Kidney (tissue), 14 donors: ENCODE results near the gene ELF5. TPM values are rescaled to one million over a fixed set of nuclear protein-coding genes. Genes with fewer than 3 reads are reported as not detected.

Experiments used
- DNase-seq, 5 donors: peaks; one replicate each; pipeline ENCODE4 v3.0.0-alpha.2; 2013 to 2020
- FAIRE-seq: peaks from 2 replicates; lab custom pipeline; 2012; peaks lifted over from hg19 to GRCh38; lab: Jason Lieb, UNC
- H3K27ac ChIP-seq, 2 donors: one replicate each; pipeline ENCODE4 v1.7.0; 2013; ENCODE audit warnings: low read depth in 2 of 2, low read length in 2 of 2, inconsistent platforms in 1 of 2
- H3K27me3 ChIP-seq: one replicate; pipeline ENCODE4 v1.7.1; 2013; ENCODE audit warnings: low read length, inconsistent platforms; ENCODE audit not compliant: control insufficient read depth, insufficient read depth
- H3K36me3 ChIP-seq, 3 donors: one replicate each; pipeline versions ENCODE4 v1.7.0 to v1.7.1; 2013; ENCODE audit warnings: low read length in 3 of 3, control low read depth in 1 of 3, inconsistent platforms in 1 of 3; ENCODE audit not compliant: insufficient read depth in 3 of 3, control insufficient read depth in 2 of 3
- H3K4me1 ChIP-seq, 3 donors: one replicate each; pipeline versions ENCODE4 v1.7.0 to v1.7.1; 2013; ENCODE audit warnings: low read length in 3 of 3, inconsistent platforms in 1 of 3, low read depth in 1 of 3; ENCODE audit not compliant: control insufficient read depth in 2 of 3, insufficient read depth in 2 of 3
- H3K4me3 ChIP-seq, 3 donors: one replicate each; pipeline versions ENCODE4 v1.7.0 to v1.8.1; 2013; ENCODE audit warnings: low read length in 3 of 3, control low read depth in 1 of 3, inconsistent platforms in 1 of 3
- H3K9ac ChIP-seq, 3 donors: one replicate each; pipeline versions ENCODE4 v1.7.0 to v1.7.1; 2013; ENCODE audit warnings: low read length in 3 of 3, control low read depth in 1 of 3, inconsistent platforms in 1 of 3
- H3K9me3 ChIP-seq, 3 donors: one replicate each; pipeline versions ENCODE4 v1.7.0 to v1.7.1; 2013; ENCODE audit warnings: low read length in 3 of 3, control low read depth in 1 of 3, inconsistent platforms in 1 of 3; ENCODE audit not compliant: control insufficient read depth in 2 of 3, insufficient read depth in 1 of 3
- intact Hi-C: fragments of 100-400 bp; cut with DNase I; formaldehyde crosslinking; loops from one replicate; pipeline ENCODE4 v1.11.1; 2022
- polyA plus RNA-seq: library from polyadenylated mRNA; stranded (reverse); fragments of 350-450 nt; fragmentation: Illumina TruSeq; extraction: RNeasy Lipid Tissue Mini Kit (QIAGEN cat#74804); gene quantifications from one replicate; pipeline ENCODE4 v1.2.3, GENCODE V29; 2014; ENCODE audit warnings: low read depth, low replicate concordance; ENCODE audit not compliant: insufficient read depth
- total RNA-seq: library from RNA; stranded (reverse); fragmentation: NEBNext Ultra II Directional; extraction: Animal tissue kit (Norgen Biotek cat#: 25700); gene quantifications from one replicate; pipeline ENCODE4 v1.2.1, GENCODE V29; 2021
- TF ChIP-seq, protein P1 (sequence below): IDR thresholded peaks from 3 replicates; pipeline ENCODE4 v1.5.1; 2012; ENCODE audit warnings: mild to moderate bottlenecking, moderate library complexity, borderline replicate concordance; ENCODE audit not compliant: insufficient read depth; ENCODE audit errors: extremely low read depth
- donor health status: control.
- donor health status: control.
- donor health status: control.
- donor health status: control.
- donor health status: control.
- donor health status: DM: yes; HTN: yes; CAD: no.
- donor health status: Normal renal cell carcinoma (clear cell type).

ELF5 gene
- total and polyA plus RNA-seq, 2 donors from 2014 or later = 0.94 to 18.9 TPM

DNA sequence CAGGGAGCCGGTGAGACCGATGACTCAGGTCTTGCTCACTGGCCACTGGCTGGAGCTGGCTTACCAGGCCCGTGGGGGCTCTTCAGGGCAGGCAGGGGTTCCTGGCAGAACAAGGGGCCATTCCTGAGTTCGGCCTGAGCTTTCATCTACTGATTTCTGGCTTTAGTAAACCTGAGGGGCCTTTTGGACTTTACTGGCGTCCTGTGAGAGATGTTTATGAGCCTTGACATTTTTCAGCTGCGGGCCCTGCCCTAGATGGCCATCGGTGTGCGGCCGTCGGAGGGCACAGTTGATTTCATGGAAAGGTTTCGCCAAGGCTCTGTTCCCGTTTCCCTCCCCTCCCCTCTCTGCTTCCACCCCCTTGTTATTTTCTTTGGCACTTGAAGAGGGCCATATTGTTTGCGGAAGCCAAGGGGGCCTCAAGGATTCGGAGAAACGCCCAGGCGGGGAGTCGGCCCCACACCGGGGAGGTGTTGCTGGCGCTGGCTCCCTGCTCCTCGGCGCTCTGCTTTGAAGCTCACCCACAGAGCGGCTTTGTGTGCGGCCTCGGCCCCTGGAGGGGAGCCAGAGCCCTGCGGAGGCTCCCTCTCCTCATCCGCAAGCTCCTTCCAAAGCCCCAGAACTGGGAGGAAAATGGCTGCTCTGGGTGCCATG lies 17.7 kb downstream of the ELF5 start:
- intact Hi-C loops = no loop called here
- H3K9me3 ChIP-seq = no peaks in the 10 kb centered on the region
- DNase-seq (peak in 2 of 5 donors; percentile 16 to 39), FAIRE-seq (no peak)
- no peaks in the 10 kb centered on the region for H3K36me3 ChIP-seq
- H3K27me3 ChIP-seq = no peaks in the 10 kb centered on the region
- H3K27ac ChIP-seq = no peak overlapping the region
- H3K9ac ChIP-seq = no peak overlapping the region
- TF ChIP-seq, protein P1, sequence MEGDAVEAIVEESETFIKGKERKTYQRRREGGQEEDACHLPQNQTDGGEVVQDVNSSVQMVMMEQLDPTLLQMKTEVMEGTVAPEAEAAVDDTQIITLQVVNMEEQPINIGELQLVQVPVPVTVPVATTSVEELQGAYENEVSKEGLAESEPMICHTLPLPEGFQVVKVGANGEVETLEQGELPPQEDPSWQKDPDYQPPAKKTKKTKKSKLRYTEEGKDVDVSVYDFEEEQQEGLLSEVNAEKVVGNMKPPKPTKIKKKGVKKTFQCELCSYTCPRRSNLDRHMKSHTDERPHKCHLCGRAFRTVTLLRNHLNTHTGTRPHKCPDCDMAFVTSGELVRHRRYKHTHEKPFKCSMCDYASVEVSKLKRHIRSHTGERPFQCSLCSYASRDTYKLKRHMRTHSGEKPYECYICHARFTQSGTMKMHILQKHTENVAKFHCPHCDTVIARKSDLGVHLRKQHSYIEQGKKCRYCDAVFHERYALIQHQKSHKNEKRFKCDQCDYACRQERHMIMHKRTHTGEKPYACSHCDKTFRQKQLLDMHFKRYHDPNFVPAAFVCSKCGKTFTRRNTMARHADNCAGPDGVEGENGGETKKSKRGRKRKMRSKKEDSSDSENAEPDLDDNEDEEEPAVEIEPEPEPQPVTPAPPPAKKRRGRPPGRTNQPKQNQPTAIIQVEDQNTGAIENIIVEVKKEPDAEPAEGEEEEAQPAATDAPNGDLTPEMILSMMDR = no peak
- no peaks in the 10 kb centered on the region for H3K4me1 ChIP-seq
- no peak overlapping the region for H3K4me3 ChIP-seq

DNA sequence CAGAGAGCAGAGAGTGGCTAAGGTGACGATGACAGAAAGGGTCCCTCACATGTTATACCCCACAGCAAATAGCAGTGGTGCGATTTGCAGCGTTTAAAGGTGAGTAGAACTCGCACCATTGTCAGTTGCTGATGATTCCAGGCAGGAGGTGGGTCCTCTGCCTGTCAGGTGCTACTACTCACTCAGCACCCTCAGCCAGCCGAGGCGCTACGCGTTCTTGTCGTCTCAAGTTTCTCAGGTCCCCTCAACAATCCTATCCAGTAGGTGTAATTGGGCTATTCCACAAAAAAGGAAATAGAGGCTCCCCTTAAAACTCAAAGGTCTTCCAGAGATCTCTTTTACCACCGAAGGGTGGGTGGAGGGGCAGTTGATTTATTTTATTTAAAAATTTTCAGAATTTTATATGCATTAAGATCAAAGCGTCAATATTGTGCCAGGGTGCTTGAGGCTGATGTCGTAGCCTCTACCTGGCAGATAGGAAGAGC lies 18.3 kb downstream of the ELF5 start:
- no peak overlapping the region for H3K9ac ChIP-seq
- no peaks in the 10 kb centered on the region for H3K4me1 ChIP-seq
- H3K27ac ChIP-seq = no peak overlapping the region
- FAIRE-seq (no peak), DNase-seq (no peak)
- no peak overlapping the region for H3K4me3 ChIP-seq
- H3K9me3 ChIP-seq = no peaks in the 10 kb centered on the region
- intact Hi-C loops = no loop called here
- TF ChIP-seq, protein P1 = no peak
- no peaks in the 10 kb centered on the region for H3K36me3 ChIP-seq
- H3K27me3 ChIP-seq = no peaks in the 10 kb centered on the region

DNA sequence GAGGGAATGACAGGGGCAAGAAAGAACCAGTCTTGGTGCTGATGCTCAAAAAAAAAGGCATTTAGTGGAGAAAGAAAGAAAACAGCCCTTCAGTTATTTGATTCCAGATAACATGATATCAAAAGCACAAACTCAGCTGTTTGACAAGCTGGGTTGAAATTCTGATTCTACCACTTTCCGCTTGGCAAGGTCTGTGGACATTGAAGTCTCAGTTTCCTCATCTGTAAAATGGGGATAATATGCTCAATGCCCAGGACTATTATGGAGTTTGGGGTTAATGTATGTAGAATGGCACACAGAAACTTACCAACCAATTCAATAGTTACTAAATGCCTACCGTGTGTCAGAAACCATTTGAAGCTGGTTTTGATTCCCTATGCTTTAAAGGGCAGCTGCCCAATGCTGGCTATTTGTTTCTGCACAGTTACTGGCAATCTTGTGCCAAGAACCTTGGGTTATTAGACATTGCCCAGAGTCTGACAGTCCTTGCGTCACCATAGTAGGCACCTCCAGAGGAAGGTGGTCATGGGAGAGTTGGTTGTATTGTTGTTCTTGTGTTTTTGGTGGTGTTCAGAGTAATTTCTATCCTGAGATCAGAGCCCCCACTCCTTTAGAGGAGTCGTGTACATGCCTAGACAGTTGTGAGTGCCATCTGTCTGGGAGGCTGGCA lies 19.5 kb downstream of the ELF5 start:
- Histone ChIP-seq H3K9ac (no peak overlapping the region), H3K27ac (no peak overlapping the region), H3K4me1 (no peaks in the 10 kb centered on the region), H3K4me3 (no peak overlapping the region), H3K27me3 (no peaks in the 10 kb centered on the region), H3K36me3 (no peaks in the 10 kb centered on the region), H3K9me3 (no peaks in the 10 kb centered on the region)
- no peak for DNase-seq
- intact Hi-C loops = no loop called here
- TF ChIP-seq, protein P1 = no peak
- no peak for FAIRE-seq
